Neural progenitor cell (in vitro differentiated cells): ENCODE results near the gene IRAK3.
"Not testable (repeated sequence)": the region's sequence is repeated elsewhere in the genome, so short reads cannot be mapped to it uniquely, and the experiment has no call there.

Experiments
- EZH2phosphoT487 ChIP-seq: fragments of 200-600 bp; sonication (generic); IDR thresholded peaks from 2 replicates; pipeline ENCODE4 v1.6.1; 2017; ENCODE audit warnings: antibody characterized with exemption
- TF ChIP-seq, protein P1 (sequence below): fragments of 200-600 bp; sonication (generic); IDR thresholded peaks from 2 replicates; pipeline ENCODE4 v1.5.1; 2017; ENCODE audit warnings: antibody characterized with exemption, mild to moderate bottlenecking

DNA sequence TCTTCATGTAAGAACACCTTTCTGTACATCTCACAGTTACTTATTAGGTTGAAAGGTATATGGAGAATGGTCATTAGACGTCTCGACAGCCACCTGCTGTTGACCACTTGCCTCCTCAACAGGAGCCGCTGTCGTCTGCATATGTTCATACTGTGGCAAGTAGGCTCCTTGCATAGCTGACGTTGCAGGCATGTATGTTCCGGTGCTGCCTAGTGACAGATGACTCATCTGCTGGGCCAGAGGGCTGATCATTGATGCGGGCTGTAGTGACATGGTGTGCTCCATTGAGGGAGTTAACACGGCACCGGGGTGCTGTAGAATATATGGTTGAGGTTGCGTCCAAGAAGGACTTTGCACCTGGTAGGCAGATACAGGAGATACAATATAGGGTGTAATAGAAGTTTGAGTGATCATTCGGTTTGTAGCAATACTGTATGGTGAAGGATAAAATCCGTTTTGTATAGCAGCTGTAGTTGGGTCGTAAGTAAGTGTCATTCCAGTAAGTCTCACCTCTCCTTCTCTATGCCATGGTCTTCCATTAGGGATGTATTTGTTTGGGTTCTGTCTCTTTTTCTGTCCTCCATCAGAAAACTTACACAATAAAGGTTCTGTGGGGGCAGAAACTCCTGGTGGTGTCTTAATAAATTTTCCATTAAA, 45.2 kb downstream of the IRAK3 start:
- TF ChIP-seq EZH2phosphoT487, result not testable (repeated sequence)
- TF ChIP-seq, protein P1, sequence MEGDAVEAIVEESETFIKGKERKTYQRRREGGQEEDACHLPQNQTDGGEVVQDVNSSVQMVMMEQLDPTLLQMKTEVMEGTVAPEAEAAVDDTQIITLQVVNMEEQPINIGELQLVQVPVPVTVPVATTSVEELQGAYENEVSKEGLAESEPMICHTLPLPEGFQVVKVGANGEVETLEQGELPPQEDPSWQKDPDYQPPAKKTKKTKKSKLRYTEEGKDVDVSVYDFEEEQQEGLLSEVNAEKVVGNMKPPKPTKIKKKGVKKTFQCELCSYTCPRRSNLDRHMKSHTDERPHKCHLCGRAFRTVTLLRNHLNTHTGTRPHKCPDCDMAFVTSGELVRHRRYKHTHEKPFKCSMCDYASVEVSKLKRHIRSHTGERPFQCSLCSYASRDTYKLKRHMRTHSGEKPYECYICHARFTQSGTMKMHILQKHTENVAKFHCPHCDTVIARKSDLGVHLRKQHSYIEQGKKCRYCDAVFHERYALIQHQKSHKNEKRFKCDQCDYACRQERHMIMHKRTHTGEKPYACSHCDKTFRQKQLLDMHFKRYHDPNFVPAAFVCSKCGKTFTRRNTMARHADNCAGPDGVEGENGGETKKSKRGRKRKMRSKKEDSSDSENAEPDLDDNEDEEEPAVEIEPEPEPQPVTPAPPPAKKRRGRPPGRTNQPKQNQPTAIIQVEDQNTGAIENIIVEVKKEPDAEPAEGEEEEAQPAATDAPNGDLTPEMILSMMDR, result not testable (repeated sequence)
